Smooth muscle cell (in vitro differentiated cells): ENCODE measurements around the gene UNK. TPM values are rescaled to one million over a fixed set of nuclear protein-coding genes. Genes with fewer than 3 reads are reported as not detected.

Experiments used
- DNase-seq: peaks from one replicate; lab custom pipeline; 2025; ENCODE audit not compliant: unreplicated experiment; lab: John Stamatoyannopoulos, UW
- H2AFZ ChIP-seq: fragments of 200-600 bp; sonication (generic); 2 replicates; pipeline ENCODE4 v1.6.0; 2016; ENCODE audit warnings: antibody characterized with exemption, low read depth, mild to moderate bottlenecking
- H3F3A ChIP-seq: fragments of 200-600 bp; sonication (generic); 2 replicates; pipeline ENCODE4 v1.6.0; 2017; ENCODE audit warnings: antibody characterized with exemption, low read depth
- H3K27ac ChIP-seq: fragments of 200-600 bp; sonication (generic); 2 replicates; pipeline ENCODE4 v1.5.1; 2016; ENCODE audit warnings: low read depth, mild to moderate bottlenecking
- H3K27me3 ChIP-seq: fragments of 200-600 bp; sonication (generic); 2 replicates; pipeline ENCODE4 v1.6.1; 2016; ENCODE audit warnings: low read depth, mild to moderate bottlenecking
- H3K36me3 ChIP-seq: fragments of 200-600 bp; sonication (generic); 2 replicates; pipeline ENCODE4 v1.5.1; 2016; ENCODE audit warnings: low read depth
- H3K4me1 ChIP-seq: fragments of 200-600 bp; sonication (generic); 2 replicates; pipeline ENCODE4 v1.5.1; 2016; ENCODE audit warnings: low read depth
- H3K4me2 ChIP-seq: fragments of 200-600 bp; sonication (generic); 2 replicates; pipeline ENCODE4 v1.6.0; 2016; ENCODE audit warnings: mild to moderate bottlenecking
- H3K4me3 ChIP-seq: fragments of 200-600 bp; sonication (generic); 2 replicates; pipeline ENCODE4 v1.5.1; 2016; ENCODE audit warnings: mild to moderate bottlenecking
- H3K79me2 ChIP-seq: fragments of 200-600 bp; sonication (generic); 2 replicates; pipeline ENCODE4 v1.6.0; 2016; ENCODE audit warnings: low read depth, mild to moderate bottlenecking
- H3K9ac ChIP-seq: fragments of 200-600 bp; sonication (generic); 2 replicates; pipeline ENCODE4 v1.6.0; 2016; ENCODE audit warnings: low read depth
- H3K9me3 ChIP-seq: fragments of 200-600 bp; sonication (generic); replicated peaks from 2 replicates; pipeline ENCODE4 v1.5.1; 2016; ENCODE audit warnings: low read depth
- H4K20me1 ChIP-seq: fragments of 200-600 bp; sonication (generic); 2 replicates; pipeline ENCODE4 v1.6.0; 2016; ENCODE audit warnings: low read depth
- WGBS: methylation state at CpG from one replicate; pipeline ENCODE4 v1.1.7; 2016; ENCODE audit warnings: low lambda C conversion rate; 5-methylcytosine and 5-hydroxymethylcytosine counted together
- polyA plus RNA-seq: library from polyadenylated mRNA; unstranded; fragments of >200 nt; fragmentation: Nextera tagmentation; extraction: Ambion mirVana; gene quantifications from 2 replicates; pipeline ENCODE4 v1.2.1, GENCODE V29; 2016
- total RNA-seq: library from RNA; depleted of rRNA; stranded (reverse); fragments of >200 nt; gene quantifications from 2 replicates; pipeline ENCODE4 v1.2.3, GENCODE V29; 2014
- TF ChIP-seq, protein P1 (sequence below): fragments of 200-600 bp; sonication (generic); IDR thresholded peaks from 2 replicates; pipeline ENCODE4 v1.5.1; 2017; ENCODE audit warnings: borderline replicate concordance, mild to moderate bottlenecking, antibody characterized with exemption; ENCODE audit not compliant: insufficient read depth, poor library complexity, severe bottlenecking

The UNK gene
- total and polyA plus RNA-seq, 2 experiments from 2014 or later, result 26.8 to 39.5 TPM

DNA sequence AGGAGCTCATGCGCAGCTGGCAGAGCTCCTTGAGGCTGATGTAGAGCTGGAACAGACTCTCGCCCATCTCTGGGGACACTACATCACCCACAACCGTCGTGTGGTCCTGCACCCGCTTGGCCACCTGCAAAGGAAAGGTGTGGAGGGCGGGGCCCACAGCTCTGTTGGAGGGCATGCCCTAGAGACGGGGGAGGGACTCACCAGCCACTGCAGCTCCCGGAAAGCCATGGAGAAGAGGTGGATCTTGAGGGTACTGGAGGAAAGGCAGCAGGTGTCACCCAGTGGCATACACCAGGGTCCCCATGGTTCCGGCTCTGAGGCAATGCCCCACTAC, 51.0 kb downstream of the UNK start:
- 86% methylated on average over 9 of the region's 9 CpGs for WGBS
- Histone ChIP-seq H3K27ac (no peak overlapping the region), H3K79me2 (no peaks in the 10 kb centered on the region), H3K36me3 (no peaks in the 10 kb centered on the region), H3K27me3 (no peaks in the 10 kb centered on the region), H3K4me3 (no peak overlapping the region), H2AFZ (no peak overlapping the region), H3K9me3 (no peaks in the 10 kb centered on the region), H3F3A (no peaks in the 10 kb centered on the region), H3K9ac (no peak overlapping the region), H3K4me1 (no peaks in the 10 kb centered on the region), H4K20me1 (no peaks in the 10 kb centered on the region), H3K4me2 (no peak overlapping the region)
- TF ChIP-seq, protein P1, sequence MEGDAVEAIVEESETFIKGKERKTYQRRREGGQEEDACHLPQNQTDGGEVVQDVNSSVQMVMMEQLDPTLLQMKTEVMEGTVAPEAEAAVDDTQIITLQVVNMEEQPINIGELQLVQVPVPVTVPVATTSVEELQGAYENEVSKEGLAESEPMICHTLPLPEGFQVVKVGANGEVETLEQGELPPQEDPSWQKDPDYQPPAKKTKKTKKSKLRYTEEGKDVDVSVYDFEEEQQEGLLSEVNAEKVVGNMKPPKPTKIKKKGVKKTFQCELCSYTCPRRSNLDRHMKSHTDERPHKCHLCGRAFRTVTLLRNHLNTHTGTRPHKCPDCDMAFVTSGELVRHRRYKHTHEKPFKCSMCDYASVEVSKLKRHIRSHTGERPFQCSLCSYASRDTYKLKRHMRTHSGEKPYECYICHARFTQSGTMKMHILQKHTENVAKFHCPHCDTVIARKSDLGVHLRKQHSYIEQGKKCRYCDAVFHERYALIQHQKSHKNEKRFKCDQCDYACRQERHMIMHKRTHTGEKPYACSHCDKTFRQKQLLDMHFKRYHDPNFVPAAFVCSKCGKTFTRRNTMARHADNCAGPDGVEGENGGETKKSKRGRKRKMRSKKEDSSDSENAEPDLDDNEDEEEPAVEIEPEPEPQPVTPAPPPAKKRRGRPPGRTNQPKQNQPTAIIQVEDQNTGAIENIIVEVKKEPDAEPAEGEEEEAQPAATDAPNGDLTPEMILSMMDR, result no peak
- no peak for DNase-seq

DNA sequence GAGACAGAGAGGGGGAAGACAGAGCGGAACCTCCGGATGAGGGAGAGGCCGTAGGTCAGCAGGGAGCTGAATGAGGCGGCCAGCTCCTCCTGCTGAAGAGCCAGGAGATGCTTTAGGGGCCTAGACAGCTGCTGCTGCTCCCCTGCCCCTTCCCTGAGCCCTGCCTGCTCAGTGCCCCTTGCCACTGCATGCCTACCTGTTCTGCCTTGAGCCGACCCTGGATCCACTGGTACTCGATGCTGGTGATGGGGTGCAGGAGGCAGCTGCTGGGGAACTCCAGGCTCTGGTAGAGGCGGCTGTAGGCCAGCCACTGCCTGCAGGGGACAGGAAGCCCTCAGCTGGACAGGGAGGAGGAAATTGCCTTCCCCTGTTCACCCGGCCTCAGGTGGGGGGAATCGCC, 52.0 kb downstream of the UNK start:
- Histone ChIP-seq H2AFZ (no peak overlapping the region), H3F3A (no peaks in the 10 kb centered on the region), H3K27me3 (no peaks in the 10 kb centered on the region), H3K9me3 (no peaks in the 10 kb centered on the region), H3K4me2 (no peak overlapping the region), H3K9ac (no peak overlapping the region), H3K4me1 (no peaks in the 10 kb centered on the region), H3K27ac (no peak overlapping the region), H3K36me3 (no peaks in the 10 kb centered on the region), H4K20me1 (no peaks in the 10 kb centered on the region), H3K79me2 (no peaks in the 10 kb centered on the region), H3K4me3 (no peak overlapping the region)
- TF ChIP-seq, protein P1, result no peak
- 91% methylated on average over 9 of the region's 9 CpGs for WGBS
- no peak for DNase-seq

DNA sequence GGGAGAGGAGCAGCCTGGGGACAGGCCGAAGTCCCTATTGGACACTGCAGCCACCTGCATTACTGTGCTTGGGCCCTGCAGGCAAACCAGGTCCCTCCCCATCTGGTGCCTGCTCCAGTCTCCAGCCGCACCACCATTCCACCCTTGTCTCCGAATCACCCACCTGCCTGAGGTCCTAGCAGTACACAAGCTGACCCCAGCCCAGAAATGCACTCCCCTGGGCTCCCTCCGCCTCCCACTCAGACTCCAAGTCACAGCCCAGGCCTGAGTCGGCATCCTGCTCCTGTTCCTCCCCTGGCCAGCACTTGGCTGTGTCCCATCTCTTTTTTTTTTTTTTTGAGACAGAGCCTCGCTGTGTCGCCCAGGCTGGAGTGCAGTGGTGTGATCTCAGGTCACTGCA, 53.3 kb downstream of the UNK start:
- Histone ChIP-seq H3K79me2 (no peaks in the 10 kb centered on the region), H3K4me2 (no peak overlapping the region), H4K20me1 (no peaks in the 10 kb centered on the region), H3K4me1 (no peaks in the 10 kb centered on the region), H2AFZ (no peak overlapping the region), H3K27ac (no peak overlapping the region), H3K27me3 (no peaks in the 10 kb centered on the region), H3K9me3 (no peaks in the 10 kb centered on the region), H3K9ac (no peak overlapping the region), H3K36me3 (no peaks in the 10 kb centered on the region), H3K4me3 (no peak overlapping the region), H3F3A (no peaks in the 10 kb centered on the region)
- TF ChIP-seq, protein P1, result no peak
- WGBS, result 89% methylated on average over 7 of the region's 7 CpGs
- DNase-seq, result no peak

DNA sequence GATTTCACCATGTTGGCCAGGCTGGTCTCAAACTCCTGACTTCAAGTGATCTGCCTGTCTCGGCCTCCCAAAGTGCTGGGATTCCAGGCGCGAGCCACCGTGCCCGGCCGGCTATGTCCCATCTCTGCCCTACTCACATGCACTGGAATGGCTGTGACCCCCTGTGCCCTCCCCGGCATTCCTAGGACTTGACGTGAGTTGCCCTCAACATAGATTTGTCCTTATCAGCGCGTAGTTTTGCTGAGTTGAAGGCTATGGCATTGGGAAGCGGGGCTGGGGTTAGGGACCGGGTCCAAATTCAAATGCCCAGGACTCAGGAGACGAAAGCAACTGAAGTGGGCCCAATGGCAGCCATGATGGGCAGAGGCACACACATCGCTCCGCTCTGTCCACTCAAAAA, 53.8 kb downstream of the UNK start:
- Histone ChIP-seq H4K20me1 (no peaks in the 10 kb centered on the region), H3K9ac (no peak overlapping the region), H3K79me2 (no peaks in the 10 kb centered on the region), H3K27ac (no peak overlapping the region), H3K36me3 (no peaks in the 10 kb centered on the region), H3K27me3 (no peaks in the 10 kb centered on the region), H3F3A (no peaks in the 10 kb centered on the region), H3K4me2 (no peak overlapping the region), H3K4me1 (no peaks in the 10 kb centered on the region), H3K4me3 (no peak overlapping the region), H3K9me3 (no peaks in the 10 kb centered on the region), H2AFZ (no peak overlapping the region)
- TF ChIP-seq, protein P1, result no peak
- no peak for DNase-seq
- WGBS, result 96% methylated on average over 15 of the region's 15 CpGs
